ENCODE results near the gene LMO4.

- TF ChIP-seq, protein P1, sequence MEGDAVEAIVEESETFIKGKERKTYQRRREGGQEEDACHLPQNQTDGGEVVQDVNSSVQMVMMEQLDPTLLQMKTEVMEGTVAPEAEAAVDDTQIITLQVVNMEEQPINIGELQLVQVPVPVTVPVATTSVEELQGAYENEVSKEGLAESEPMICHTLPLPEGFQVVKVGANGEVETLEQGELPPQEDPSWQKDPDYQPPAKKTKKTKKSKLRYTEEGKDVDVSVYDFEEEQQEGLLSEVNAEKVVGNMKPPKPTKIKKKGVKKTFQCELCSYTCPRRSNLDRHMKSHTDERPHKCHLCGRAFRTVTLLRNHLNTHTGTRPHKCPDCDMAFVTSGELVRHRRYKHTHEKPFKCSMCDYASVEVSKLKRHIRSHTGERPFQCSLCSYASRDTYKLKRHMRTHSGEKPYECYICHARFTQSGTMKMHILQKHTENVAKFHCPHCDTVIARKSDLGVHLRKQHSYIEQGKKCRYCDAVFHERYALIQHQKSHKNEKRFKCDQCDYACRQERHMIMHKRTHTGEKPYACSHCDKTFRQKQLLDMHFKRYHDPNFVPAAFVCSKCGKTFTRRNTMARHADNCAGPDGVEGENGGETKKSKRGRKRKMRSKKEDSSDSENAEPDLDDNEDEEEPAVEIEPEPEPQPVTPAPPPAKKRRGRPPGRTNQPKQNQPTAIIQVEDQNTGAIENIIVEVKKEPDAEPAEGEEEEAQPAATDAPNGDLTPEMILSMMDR (IDR thresholded peaks at IDR 0.05), result no peak
- TF ChIP-seq POLR2A (IDR thresholded peaks at IDR 0.05), result no peak
These were observed 1.1 kb upstream of the LMO4 start for GRCh38 chr1:87327376-87328271.

All from uterus (tissue), 2 donors.